HG02763 (cell line): ENCODE results near the gene GRK1.
"Not testable (repeated sequence)": the region's sequence is repeated elsewhere in the genome, so short reads cannot be mapped to it uniquely, and the experiment has no call there.

Experiments used
- ATAC-seq: cut with Tn5 transposase; IDR thresholded peaks from one replicate; pipeline ENCODE4 v1.9.1; 2021; ENCODE audit warnings: mild to moderate bottlenecking, moderate library complexity; ENCODE audit not compliant: unreplicated experiment

The GRK1 gene

GRCh38 chr13:113740286-113740556 lies 73.2 kb downstream of the GRK1 start:
- no peak for ATAC-seq

- ATAC-seq = no peak
These were observed 73.6 kb downstream of the GRK1 start for GRCh38 chr13:113740661-113741060.

GRCh38 chr13:113741191-113741668 lies 74.2 kb downstream of the GRK1 start:
- ATAC-seq = no peak

GRCh38 chr13:113742000-113742441 lies 75.0 kb downstream of the GRK1 start:
- ATAC-seq = no peak

- ATAC-seq = no peak
These were observed 75.6 kb downstream of the GRK1 start for GRCh38 chr13:113742445-113743120.

- no peak for ATAC-seq
These were observed 76.6 kb downstream of the GRK1 start for GRCh38 chr13:113743366-113744195.

- ATAC-seq = no peak
These were observed 77.4 kb downstream of the GRK1 start for GRCh38 chr13:113744197-113745000.

GRCh38 chr13:113745059-113745458 lies 78.0 kb downstream of the GRK1 start:
- ATAC-seq = no peak

GRCh38 chr13:113745500-113746142 lies 78.6 kb downstream of the GRK1 start:
- not testable (repeated sequence) for ATAC-seq

- ATAC-seq = no peak
These were observed 79.1 kb downstream of the GRK1 start for GRCh38 chr13:113746143-113746525.

- ATAC-seq = no peak
These were observed 79.7 kb downstream of the GRK1 start for GRCh38 chr13:113746671-113747070.

GRCh38 chr13:113747291-113747833 lies 80.3 kb downstream of the GRK1 start:
- no peak for ATAC-seq

- no peak for ATAC-seq
These were observed 81.3 kb downstream of the GRK1 start for GRCh38 chr13:113748101-113748861.

- ATAC-seq = no peak
These were observed 81.9 kb downstream of the GRK1 start for GRCh38 chr13:113748862-113749451.

GRCh38 chr13:113749507-113749906 lies 82.5 kb downstream of the GRK1 start:
- no peak for ATAC-seq

GRCh38 chr13:113749967-113750366 lies 82.9 kb downstream of the GRK1 start:
- ATAC-seq = no peak

GRCh38 chr13:113750554-113751399 lies 83.8 kb downstream of the GRK1 start:
- ATAC-seq = no peak

- no peak for ATAC-seq
These were observed 84.5 kb downstream of the GRK1 start for GRCh38 chr13:113751491-113751890.
